GM12878 (cell line): Measurements from ENCODE around the gene C1orf74. TPM values are rescaled to one million over a fixed set of nuclear protein-coding genes. Genes with fewer than 3 reads are reported as not detected.

ENCODE experiments used
- POLR2AphosphoS5 ChIP-seq: IDR thresholded peaks from 2 replicates; pipeline ENCODE4 v1.6.1; 2011; ENCODE audit warnings: mild to moderate bottlenecking, low read length, inconsistent platforms
- RFX5 ChIP-seq: IDR thresholded peaks from 2 replicates; pipeline ENCODE4 v1.6.1; 2011; ENCODE audit warnings: low read depth, low read length, improper control_type of control experiment
- TAF1 ChIP-seq: IDR thresholded peaks from 2 replicates; pipeline ENCODE4 v1.6.1; 2011; ENCODE audit warnings: mild to moderate bottlenecking, low read depth, low read length, borderline replicate concordance
- TCF12 ChIP-seq: IDR thresholded peaks from 2 replicates; pipeline ENCODE4 v1.6.1; 2011; ENCODE audit warnings: low read depth, mild to moderate bottlenecking, low read length
- ZBTB11 ChIP-seq: fragments of 450-650 bp; formaldehyde crosslinking; IDR thresholded peaks from 2 replicates; pipeline ENCODE4 v1.5.0; 2022; ENCODE audit warnings: mild to moderate bottlenecking, missing genetic modification characterization
- ZSCAN29 ChIP-seq: fragments of 450-650 bp; IDR thresholded peaks from 2 replicates; pipeline ENCODE4 v1.6.1; 2017; ENCODE audit warnings: mild to moderate bottlenecking, moderate library complexity
- ZZZ3 ChIP-seq: IDR thresholded peaks from 2 replicates; pipeline ENCODE4 v1.6.1; 2011; ENCODE audit warnings: low read depth; ENCODE audit not compliant: control insufficient read depth, insufficient read length
- polyA plus RNA-seq, 11 experiments: library from polyadenylated mRNA; depleted of rRNA in 4 of 11; unstranded in 6 of 11; stranded (reverse) in 5 of 11; fragments of >200 nt; fragmentation: Nextera tagmentation in 4 of 11; fragmentation: Illumina TruSeq in 1 of 11; extraction: Ambion mirVana in 4 of 11; extraction: Trizol in 1 of 11; gene quantifications; 1 replicate in 1 of 11; 2 replicates in 10 of 11; pipeline versions ENCODE4 v1.2.1 to v1.2.3, GENCODE V29; 2011 to 2016; ENCODE audit warnings: inconsistent platforms in 2 of 11, missing spikeins in 2 of 11, low read depth in 1 of 11
- total RNA-seq, 4 experiments: library from RNA; depleted of rRNA in 3 of 4; stranded (reverse); fragments of >200 nt in 3 of 4; fragmentation: Illumina TruSeq in 1 of 4; extraction: Trizol in 1 of 4; gene quantifications; 2 replicates each; pipeline versions ENCODE4 v1.2.1 to v1.2.3, GENCODE V29; 2013 to 2021
- TF ChIP-seq, protein P1 (sequence below): fragments of 450-650 bp; IDR thresholded peaks from 2 replicates; pipeline ENCODE4 v1.6.1; 2017; ENCODE audit warnings: mild to moderate bottlenecking, moderate library complexity
- TF ChIP-seq, protein P2 (sequence below): fragments of 150-350 bp; IDR thresholded peaks from 2 replicates; pipeline ENCODE4 v1.6.1; 2016; ENCODE audit warnings: low read depth, low read length
- TF ChIP-seq, protein P3 (sequence below): fragments of 450-650 bp; IDR thresholded peaks from 2 replicates; pipeline ENCODE4 v1.6.1; 2017; ENCODE audit warnings: mild to moderate bottlenecking, low read depth, inconsistent platforms; ENCODE audit not compliant: poor library complexity, severe bottlenecking
- TF ChIP-seq, protein P4 (sequence below): IDR thresholded peaks from 2 replicates; pipeline ENCODE4 v1.6.1; 2012; ENCODE audit warnings: low read depth, low read length, improper control_type of control experiment
- TF ChIP-seq, protein P5 (sequence below): fragments of 450-650 bp; IDR thresholded peaks from 2 replicates; pipeline ENCODE4 v1.6.1; 2018; ENCODE audit warnings: borderline replicate concordance, mild to moderate bottlenecking; ENCODE audit not compliant: partially characterized antibody

The C1orf74 gene
- total and polyA plus RNA-seq, 10 of the 15 experiments (the other 5 are each of a cell fraction or from before 2014, with no cell fraction given), result 3.1 to 5.5 (median 3.6) TPM

- TF ChIP-seq, protein P1, sequence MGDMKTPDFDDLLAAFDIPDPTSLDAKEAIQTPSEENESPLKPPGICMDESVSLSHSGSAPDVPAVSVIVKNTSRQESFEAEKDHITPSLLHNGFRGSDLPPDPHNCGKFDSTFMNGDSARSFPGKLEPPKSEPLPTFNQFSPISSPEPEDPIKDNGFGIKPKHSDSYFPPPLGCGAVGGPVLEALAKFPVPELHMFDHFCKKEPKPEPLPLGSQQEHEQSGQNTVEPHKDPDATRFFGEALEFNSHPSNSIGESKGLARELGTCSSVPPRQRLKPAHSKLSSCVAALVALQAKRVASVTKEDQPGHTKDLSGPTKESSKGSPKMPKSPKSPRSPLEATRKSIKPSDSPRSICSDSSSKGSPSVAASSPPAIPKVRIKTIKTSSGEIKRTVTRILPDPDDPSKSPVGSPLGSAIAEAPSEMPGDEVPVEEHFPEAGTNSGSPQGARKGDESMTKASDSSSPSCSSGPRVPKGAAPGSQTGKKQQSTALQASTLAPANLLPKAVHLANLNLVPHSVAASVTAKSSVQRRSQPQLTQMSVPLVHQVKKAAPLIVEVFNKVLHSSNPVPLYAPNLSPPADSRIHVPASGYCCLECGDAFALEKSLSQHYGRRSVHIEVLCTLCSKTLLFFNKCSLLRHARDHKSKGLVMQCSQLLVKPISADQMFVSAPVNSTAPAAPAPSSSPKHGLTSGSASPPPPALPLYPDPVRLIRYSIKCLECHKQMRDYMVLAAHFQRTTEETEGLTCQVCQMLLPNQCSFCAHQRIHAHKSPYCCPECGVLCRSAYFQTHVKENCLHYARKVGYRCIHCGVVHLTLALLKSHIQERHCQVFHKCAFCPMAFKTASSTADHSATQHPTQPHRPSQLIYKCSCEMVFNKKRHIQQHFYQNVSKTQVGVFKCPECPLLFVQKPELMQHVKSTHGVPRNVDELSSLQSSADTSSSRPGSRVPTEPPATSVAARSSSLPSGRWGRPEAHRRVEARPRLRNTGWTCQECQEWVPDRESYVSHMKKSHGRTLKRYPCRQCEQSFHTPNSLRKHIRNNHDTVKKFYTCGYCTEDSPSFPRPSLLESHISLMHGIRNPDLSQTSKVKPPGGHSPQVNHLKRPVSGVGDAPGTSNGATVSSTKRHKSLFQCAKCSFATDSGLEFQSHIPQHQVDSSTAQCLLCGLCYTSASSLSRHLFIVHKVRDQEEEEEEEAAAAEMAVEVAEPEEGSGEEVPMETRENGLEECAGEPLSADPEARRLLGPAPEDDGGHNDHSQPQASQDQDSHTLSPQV, result no peak
- TF ChIP-seq, protein P2, sequence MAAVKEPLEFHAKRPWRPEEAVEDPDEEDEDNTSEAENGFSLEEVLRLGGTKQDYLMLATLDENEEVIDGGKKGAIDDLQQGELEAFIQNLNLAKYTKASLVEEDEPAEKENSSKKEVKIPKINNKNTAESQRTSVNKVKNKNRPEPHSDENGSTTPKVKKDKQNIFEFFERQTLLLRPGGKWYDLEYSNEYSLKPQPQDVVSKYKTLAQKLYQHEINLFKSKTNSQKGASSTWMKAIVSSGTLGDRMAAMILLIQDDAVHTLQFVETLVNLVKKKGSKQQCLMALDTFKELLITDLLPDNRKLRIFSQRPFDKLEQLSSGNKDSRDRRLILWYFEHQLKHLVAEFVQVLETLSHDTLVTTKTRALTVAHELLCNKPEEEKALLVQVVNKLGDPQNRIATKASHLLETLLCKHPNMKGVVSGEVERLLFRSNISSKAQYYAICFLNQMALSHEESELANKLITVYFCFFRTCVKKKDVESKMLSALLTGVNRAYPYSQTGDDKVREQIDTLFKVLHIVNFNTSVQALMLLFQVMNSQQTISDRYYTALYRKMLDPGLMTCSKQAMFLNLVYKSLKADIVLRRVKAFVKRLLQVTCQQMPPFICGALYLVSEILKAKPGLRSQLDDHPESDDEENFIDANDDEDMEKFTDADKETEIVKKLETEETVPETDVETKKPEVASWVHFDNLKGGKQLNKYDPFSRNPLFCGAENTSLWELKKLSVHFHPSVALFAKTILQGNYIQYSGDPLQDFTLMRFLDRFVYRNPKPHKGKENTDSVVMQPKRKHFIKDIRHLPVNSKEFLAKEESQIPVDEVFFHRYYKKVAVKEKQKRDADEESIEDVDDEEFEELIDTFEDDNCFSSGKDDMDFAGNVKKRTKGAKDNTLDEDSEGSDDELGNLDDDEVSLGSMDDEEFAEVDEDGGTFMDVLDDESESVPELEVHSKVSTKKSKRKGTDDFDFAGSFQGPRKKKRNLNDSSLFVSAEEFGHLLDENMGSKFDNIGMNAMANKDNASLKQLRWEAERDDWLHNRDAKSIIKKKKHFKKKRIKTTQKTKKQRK, result no peak
- TF ChIP-seq ZZZ3, result no peak
- TF ChIP-seq, protein P3, sequence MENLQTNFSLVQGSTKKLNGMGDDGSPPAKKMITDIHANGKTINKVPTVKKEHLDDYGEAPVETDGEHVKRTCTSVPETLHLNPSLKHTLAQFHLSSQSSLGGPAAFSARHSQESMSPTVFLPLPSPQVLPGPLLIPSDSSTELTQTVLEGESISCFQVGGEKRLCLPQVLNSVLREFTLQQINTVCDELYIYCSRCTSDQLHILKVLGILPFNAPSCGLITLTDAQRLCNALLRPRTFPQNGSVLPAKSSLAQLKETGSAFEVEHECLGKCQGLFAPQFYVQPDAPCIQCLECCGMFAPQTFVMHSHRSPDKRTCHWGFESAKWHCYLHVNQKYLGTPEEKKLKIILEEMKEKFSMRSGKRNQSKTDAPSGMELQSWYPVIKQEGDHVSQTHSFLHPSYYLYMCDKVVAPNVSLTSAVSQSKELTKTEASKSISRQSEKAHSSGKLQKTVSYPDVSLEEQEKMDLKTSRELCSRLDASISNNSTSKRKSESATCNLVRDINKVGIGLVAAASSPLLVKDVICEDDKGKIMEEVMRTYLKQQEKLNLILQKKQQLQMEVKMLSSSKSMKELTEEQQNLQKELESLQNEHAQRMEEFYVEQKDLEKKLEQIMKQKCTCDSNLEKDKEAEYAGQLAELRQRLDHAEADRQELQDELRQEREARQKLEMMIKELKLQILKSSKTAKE, result no peak
- 0 out of 2 replicates have a peak, but pooled peaks have one; percentile 36 for TF ChIP-seq RFX5
- TF ChIP-seq, protein P4, sequence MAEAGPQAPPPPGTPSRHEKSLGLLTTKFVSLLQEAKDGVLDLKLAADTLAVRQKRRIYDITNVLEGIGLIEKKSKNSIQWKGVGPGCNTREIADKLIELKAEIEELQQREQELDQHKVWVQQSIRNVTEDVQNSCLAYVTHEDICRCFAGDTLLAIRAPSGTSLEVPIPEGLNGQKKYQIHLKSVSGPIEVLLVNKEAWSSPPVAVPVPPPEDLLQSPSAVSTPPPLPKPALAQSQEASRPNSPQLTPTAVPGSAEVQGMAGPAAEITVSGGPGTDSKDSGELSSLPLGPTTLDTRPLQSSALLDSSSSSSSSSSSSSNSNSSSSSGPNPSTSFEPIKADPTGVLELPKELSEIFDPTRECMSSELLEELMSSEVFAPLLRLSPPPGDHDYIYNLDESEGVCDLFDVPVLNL, result no peak
- TF ChIP-seq ZBTB11 (CRISPR knock-in tag), result no peak
- TF ChIP-seq TAF1, result peak; percentile 54
- no peak for TF ChIP-seq TCF12
- TF ChIP-seq, protein P5, sequence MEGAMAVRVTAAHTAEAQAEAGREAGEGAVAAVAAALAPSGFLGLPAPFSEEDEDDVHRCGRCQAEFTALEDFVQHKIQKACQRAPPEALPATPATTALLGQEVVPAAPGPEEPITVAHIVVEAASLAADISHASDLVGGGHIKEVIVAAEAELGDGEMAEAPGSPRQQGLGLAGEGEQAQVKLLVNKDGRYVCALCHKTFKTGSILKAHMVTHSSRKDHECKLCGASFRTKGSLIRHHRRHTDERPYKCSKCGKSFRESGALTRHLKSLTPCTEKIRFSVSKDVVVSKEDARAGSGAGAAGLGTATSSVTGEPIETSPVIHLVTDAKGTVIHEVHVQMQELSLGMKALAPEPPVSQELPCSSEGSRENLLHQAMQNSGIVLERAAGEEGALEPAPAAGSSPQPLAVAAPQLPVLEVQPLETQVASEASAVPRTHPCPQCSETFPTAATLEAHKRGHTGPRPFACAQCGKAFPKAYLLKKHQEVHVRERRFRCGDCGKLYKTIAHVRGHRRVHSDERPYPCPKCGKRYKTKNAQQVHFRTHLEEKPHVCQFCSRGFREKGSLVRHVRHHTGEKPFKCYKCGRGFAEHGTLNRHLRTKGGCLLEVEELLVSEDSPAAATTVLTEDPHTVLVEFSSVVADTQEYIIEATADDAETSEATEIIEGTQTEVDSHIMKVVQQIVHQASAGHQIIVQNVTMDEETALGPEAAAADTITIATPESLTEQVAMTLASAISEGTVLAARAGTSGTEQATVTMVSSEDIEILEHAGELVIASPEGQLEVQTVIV, result no peak
- no peak for TF ChIP-seq ZSCAN29
- peak; percentile 88 for TF ChIP-seq POLR2AphosphoS5
Observed at GRCh38 chr1:209768354-209768774, 16.0 kb downstream of the C1orf74 start (continued).
